Retina (tissue), 1 donor: Measurements from ENCODE around the gene KCNJ15.
A peak's percentile ranks its signal among the peaks of the same experiment; 100 is the strongest.
"Not testable (repeated sequence)": the region's sequence is repeated elsewhere in the genome, so short reads cannot be mapped to it uniquely, and the experiment has no call there.

Experiments used
- DNase-seq: peaks from one replicate; pipeline ENCODE4 v3.0.0-alpha.2; 2016

Gene KCNJ15

GRCh38 chr21:38256599-38257302, at the start of gene KCNJ15:
KCNJ15 (plus strand) TSS chr21:38256991; CDS start chr21:38299262, 42,271 bp downstream.
- no peak for DNase-seq

GRCh38 chr21:38208118-38208517, 48.7 kb upstream of the KCNJ15 start:
- no peak for DNase-seq

- no peak for DNase-seq
These were observed 45.5 kb upstream of the KCNJ15 start for GRCh38 chr21:38211321-38211720.

- DNase-seq: no peak
These were observed 44.1 kb upstream of the KCNJ15 start for GRCh38 chr21:38212706-38213105.

GRCh38 chr21:38219049-38219628, 37.7 kb upstream of the KCNJ15 start:
- DNase-seq: peak; percentile 44

GRCh38 chr21:38220270-38220737, 36.5 kb upstream of the KCNJ15 start:
- no peak for DNase-seq

GRCh38 chr21:38221594-38221993, 35.2 kb upstream of the KCNJ15 start:
- no peak for DNase-seq

- no peak for DNase-seq
These were observed 32.8 kb upstream of the KCNJ15 start for GRCh38 chr21:38223893-38224540.

GRCh38 chr21:38227401-38227800, 29.4 kb upstream of the KCNJ15 start:
- DNase-seq: no peak

GRCh38 chr21:38228115-38228514, 28.7 kb upstream of the KCNJ15 start:
- no peak for DNase-seq

- no peak for DNase-seq
These were observed 28.3 kb upstream of the KCNJ15 start for GRCh38 chr21:38228537-38228936.

- DNase-seq: no peak
These were observed 27.4 kb upstream of the KCNJ15 start for GRCh38 chr21:38229260-38229877.

- no peak for DNase-seq
These were observed 22.2 kb upstream of the KCNJ15 start for GRCh38 chr21:38234395-38235142.

GRCh38 chr21:38235251-38235650, 21.5 kb upstream of the KCNJ15 start:
- not testable (repeated sequence) for DNase-seq

GRCh38 chr21:38236232-38236631, 20.6 kb upstream of the KCNJ15 start:
- DNase-seq: no peak

GRCh38 chr21:38239672-38240071, 17.1 kb upstream of the KCNJ15 start:
- no peak for DNase-seq

- no peak for DNase-seq
These were observed 16.7 kb upstream of the KCNJ15 start for GRCh38 chr21:38240129-38240528.

- DNase-seq: no peak
These were observed 15.6 kb upstream of the KCNJ15 start for GRCh38 chr21:38241029-38241740.

GRCh38 chr21:38242061-38242460, 14.7 kb upstream of the KCNJ15 start:
- DNase-seq: no peak

- no peak for DNase-seq
These were observed 12.9 kb upstream of the KCNJ15 start for GRCh38 chr21:38243732-38244406.

- no peak for DNase-seq
These were observed 12.4 kb upstream of the KCNJ15 start for GRCh38 chr21:38244407-38244787.
